Astrocyte (in vitro differentiated cells and primary cell): ENCODE measurements around the gene LHX2. TPM values are rescaled to one million over a fixed set of nuclear protein-coding genes. Genes with fewer than 3 reads are reported as not detected.

Source experiments
- DNase-seq: peaks from one replicate; pipeline ENCODE4 v3.0.0-alpha.2; 2010; ENCODE audit warnings: low read depth
- FAIRE-seq: peaks from 2 replicates; lab custom pipeline; 2011; peaks lifted over from hg19 to GRCh38; lab: Jason Lieb, UNC
- H2AFZ ChIP-seq: 2 replicates; pipeline ENCODE4 v1.6.0; 2012; ENCODE audit warnings: low read depth, low read length, inconsistent platforms
- H3K27ac ChIP-seq: 2 replicates; pipeline ENCODE4 v1.5.1; 2011; ENCODE audit warnings: low read depth, low read length, inconsistent platforms
- H3K27me3 ChIP-seq: 2 replicates; pipeline ENCODE4 v1.6.0; 2011; ENCODE audit warnings: low read length, inconsistent platforms; ENCODE audit not compliant: insufficient read depth
- H3K36me3 ChIP-seq: 2 replicates; pipeline ENCODE4 v1.5.1; 2011; ENCODE audit warnings: low read length, inconsistent platforms; ENCODE audit not compliant: insufficient read depth
- H3K4me1 ChIP-seq: 2 replicates; pipeline ENCODE4 v1.5.1; 2011; ENCODE audit warnings: low read length, inconsistent platforms; ENCODE audit not compliant: insufficient read depth
- H3K4me2 ChIP-seq: 2 replicates; pipeline ENCODE4 v1.6.0; 2012; ENCODE audit warnings: low read length, inconsistent platforms
- H3K4me3 ChIP-seq: 2 replicates; pipeline ENCODE4 v1.5.1; 2011; ENCODE audit warnings: low read depth, mild to moderate bottlenecking, low read length, inconsistent platforms; ENCODE audit not compliant: insufficient read depth
- H3K79me2 ChIP-seq: 2 replicates; pipeline ENCODE4 v1.6.0; 2012; ENCODE audit warnings: mild to moderate bottlenecking, low read length, inconsistent platforms; ENCODE audit not compliant: insufficient read depth
- H3K9ac ChIP-seq: 2 replicates; pipeline ENCODE4 v1.6.0; 2012; ENCODE audit warnings: mild to moderate bottlenecking, low read length, inconsistent platforms
- H3K9me3 ChIP-seq: 2 replicates; pipeline ENCODE4 v1.5.1; 2012; ENCODE audit warnings: low read depth, mild to moderate bottlenecking, low read length, inconsistent platforms; ENCODE audit not compliant: insufficient read depth
- H4K20me1 ChIP-seq: 2 replicates; pipeline ENCODE4 v1.6.0; 2012; ENCODE audit warnings: low read length, inconsistent platforms; ENCODE audit not compliant: insufficient read depth
- H3K27ac Mint-ChIP-seq: one replicate; pipeline ENCODE4 v1.8.0; 2021; ENCODE audit warnings: mild to moderate bottlenecking, mixed read lengths; ENCODE audit not compliant: unreplicated experiment
- H3K27me3 Mint-ChIP-seq: one replicate; pipeline ENCODE4 v1.8.0; 2021; ENCODE audit warnings: low read depth, mixed read lengths; ENCODE audit not compliant: unreplicated experiment
- H3K36me3 Mint-ChIP-seq: one replicate; pipeline ENCODE4 v1.8.0; 2021; ENCODE audit warnings: low read depth, mixed read lengths; ENCODE audit not compliant: unreplicated experiment
- H3K4me1 Mint-ChIP-seq: one replicate; pipeline ENCODE4 v1.8.0; 2021; ENCODE audit warnings: low read depth, mixed read lengths; ENCODE audit not compliant: unreplicated experiment
- H3K4me3 Mint-ChIP-seq: one replicate; pipeline ENCODE4 v1.8.0; 2021; ENCODE audit warnings: mild to moderate bottlenecking, moderate library complexity, mixed read lengths; ENCODE audit not compliant: unreplicated experiment
- H3K9me3 Mint-ChIP-seq: one replicate; pipeline ENCODE4 v1.8.0; 2021; ENCODE audit warnings: mild to moderate bottlenecking, mixed read lengths; ENCODE audit not compliant: unreplicated experiment
- EZH2 ChIP-seq: IDR thresholded peaks from 2 replicates; pipeline ENCODE4 v1.6.1; 2012; ENCODE audit warnings: mild to moderate bottlenecking, low read length, inconsistent platforms; ENCODE audit not compliant: insufficient read depth
- total RNA-seq: library from RNA; stranded (reverse); gene quantifications from 2 replicates; pipeline ENCODE4 v1.2.1, GENCODE V29; 2021
- TF ChIP-seq, protein P1 (sequence below): IDR thresholded peaks from 2 replicates; pipeline ENCODE4 v1.5.1; 2011; ENCODE audit warnings: low read depth, mild to moderate bottlenecking, inconsistent platforms, low read length, moderate library complexity; ENCODE audit not compliant: insufficient read depth

LHX2 gene
- total RNA-seq, 1 donor from 2014 or later, result 0.14 TPM

DNA sequence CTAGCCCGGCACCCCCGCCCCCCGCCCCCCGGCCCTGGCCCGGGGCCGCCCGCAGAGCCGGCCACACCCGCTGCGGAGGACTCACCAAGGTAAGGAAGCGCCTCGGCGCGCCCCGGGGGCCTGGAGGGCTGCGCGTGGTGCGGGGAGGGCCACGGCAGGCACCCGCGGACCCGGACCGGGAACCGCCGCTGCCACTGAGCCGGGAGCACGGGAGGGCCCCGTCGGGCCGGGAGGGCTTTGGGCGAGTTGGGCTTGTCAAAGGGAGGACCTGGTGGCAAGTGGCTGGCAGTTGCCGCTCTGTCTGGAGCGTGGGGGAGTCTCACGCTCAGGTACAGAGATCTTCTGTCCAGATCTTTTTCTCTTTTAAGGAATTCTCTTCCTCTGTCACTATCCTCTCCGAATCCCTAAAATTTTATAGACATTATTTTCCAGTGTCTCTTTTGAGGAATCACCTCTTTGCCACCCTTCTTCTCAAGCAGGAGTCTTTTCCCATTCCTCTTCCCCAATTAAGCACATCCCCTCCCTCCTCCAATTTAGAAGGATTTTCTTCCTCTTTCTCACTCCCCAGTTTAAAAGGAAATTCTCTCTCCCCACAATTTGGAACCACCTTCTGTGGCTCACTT, 11.3 kb upstream of the LHX2 start:
- H3K27me3 ChIP-seq, result peaks cover 90% of the 10 kb centered on the region
- H3K4me1 ChIP-seq, result peaks cover 2% of the 10 kb centered on the region
- H3K9ac ChIP-seq, result no peak overlapping the region
- H4K20me1 ChIP-seq, result peaks cover 25% of the 10 kb centered on the region
- Mint-ChIP-seq H3K27ac (peak overlapping the region; percentile 18), H3K36me3 (peaks cover 6% of the 10 kb centered on the region), H3K9me3 (peaks cover 9% of the 10 kb centered on the region), H3K4me3 (peak overlapping the region; percentile 79), H3K4me1 (peaks cover 10% of the 10 kb centered on the region), H3K27me3 (peaks cover 91% of the 10 kb centered on the region)
- no peak overlapping the region for H3K27ac ChIP-seq
- H3K79me2 ChIP-seq, result no peaks in the 10 kb centered on the region
- TF ChIP-seq EZH2, result peak; percentile 95
- TF ChIP-seq, protein P1, sequence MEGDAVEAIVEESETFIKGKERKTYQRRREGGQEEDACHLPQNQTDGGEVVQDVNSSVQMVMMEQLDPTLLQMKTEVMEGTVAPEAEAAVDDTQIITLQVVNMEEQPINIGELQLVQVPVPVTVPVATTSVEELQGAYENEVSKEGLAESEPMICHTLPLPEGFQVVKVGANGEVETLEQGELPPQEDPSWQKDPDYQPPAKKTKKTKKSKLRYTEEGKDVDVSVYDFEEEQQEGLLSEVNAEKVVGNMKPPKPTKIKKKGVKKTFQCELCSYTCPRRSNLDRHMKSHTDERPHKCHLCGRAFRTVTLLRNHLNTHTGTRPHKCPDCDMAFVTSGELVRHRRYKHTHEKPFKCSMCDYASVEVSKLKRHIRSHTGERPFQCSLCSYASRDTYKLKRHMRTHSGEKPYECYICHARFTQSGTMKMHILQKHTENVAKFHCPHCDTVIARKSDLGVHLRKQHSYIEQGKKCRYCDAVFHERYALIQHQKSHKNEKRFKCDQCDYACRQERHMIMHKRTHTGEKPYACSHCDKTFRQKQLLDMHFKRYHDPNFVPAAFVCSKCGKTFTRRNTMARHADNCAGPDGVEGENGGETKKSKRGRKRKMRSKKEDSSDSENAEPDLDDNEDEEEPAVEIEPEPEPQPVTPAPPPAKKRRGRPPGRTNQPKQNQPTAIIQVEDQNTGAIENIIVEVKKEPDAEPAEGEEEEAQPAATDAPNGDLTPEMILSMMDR, result no peak
- no peaks in the 10 kb centered on the region for H3K36me3 ChIP-seq
- H3K9me3 ChIP-seq, result no peaks in the 10 kb centered on the region
- DNase-seq (no peak), FAIRE-seq (no peak)
- H3K4me3 ChIP-seq, result no peak overlapping the region
- H3K4me2 ChIP-seq, result no peak overlapping the region
- no peak overlapping the region for H2AFZ ChIP-seq

GRCh38 chr9:124000784-124001457, 10.6 kb upstream of the LHX2 start:
- Histone ChIP-seq H3K9ac (no peak overlapping the region), H3K4me3 (no peak overlapping the region), H3K27ac (no peak overlapping the region), H3K36me3 (no peaks in the 10 kb centered on the region), H4K20me1 (peaks cover 27% of the 10 kb centered on the region), H3K9me3 (no peaks in the 10 kb centered on the region), H3K4me2 (no peak overlapping the region), H2AFZ (no peak overlapping the region), H3K79me2 (no peaks in the 10 kb centered on the region), H3K27me3 (peaks cover 92% of the 10 kb centered on the region), H3K4me1 (peaks cover 2% of the 10 kb centered on the region)
- FAIRE-seq (no peak), DNase-seq (no peak)
- Mint-ChIP-seq H3K4me3 (peak overlapping the region; percentile 79), H3K27me3 (peaks cover 91% of the 10 kb centered on the region), H3K27ac (no peak overlapping the region), H3K4me1 (peaks cover 10% of the 10 kb centered on the region), H3K36me3 (peaks cover 6% of the 10 kb centered on the region), H3K9me3 (peaks cover 9% of the 10 kb centered on the region)
- TF ChIP-seq EZH2, result peak; percentile 85
- TF ChIP-seq, protein P1, result no peak

- H3K4me3 ChIP-seq, result no peak overlapping the region
- peaks cover 6% of the 10 kb centered on the region for H3K36me3 Mint-ChIP-seq
- H3K27ac Mint-ChIP-seq, result no peak overlapping the region
- no peak overlapping the region for H3K9ac ChIP-seq
- peaks cover 91% of the 10 kb centered on the region for H3K27me3 Mint-ChIP-seq
- H3K4me1 ChIP-seq, result peaks cover 2% of the 10 kb centered on the region
- no peak overlapping the region for H3K27ac ChIP-seq
- no peak overlapping the region for H3K4me3 Mint-ChIP-seq
- no peaks in the 10 kb centered on the region for H3K79me2 ChIP-seq
- DNase-seq (no peak), FAIRE-seq (no peak)
- no peaks in the 10 kb centered on the region for H3K36me3 ChIP-seq
- H3K9me3 Mint-ChIP-seq, result peaks cover 9% of the 10 kb centered on the region
- peaks cover 92% of the 10 kb centered on the region for H3K27me3 ChIP-seq
- H3K9me3 ChIP-seq, result no peaks in the 10 kb centered on the region
- peaks cover 27% of the 10 kb centered on the region for H4K20me1 ChIP-seq
- no peak for TF ChIP-seq EZH2
- TF ChIP-seq, protein P1, result no peak
- no peak overlapping the region for H3K4me2 ChIP-seq
- no peak overlapping the region for H2AFZ ChIP-seq
- H3K4me1 Mint-ChIP-seq, result peaks cover 10% of the 10 kb centered on the region
These were observed 10.1 kb upstream of the LHX2 start for GRCh38 chr9:124001458-124001799.
